Sigmoid colon (tissue), 7 donors: ENCODE results near the gene PIGM. TPM values are rescaled to one million over a fixed set of nuclear protein-coding genes. Genes with fewer than 3 reads are reported as not detected.

Experiments
- DNase-seq: peaks from one replicate; pipeline ENCODE4 v3.0.0-alpha.2; 2019
- H3K27ac ChIP-seq, 4 donors: fragments of 200-600 bp; sonication (generic); one replicate each; pipeline ENCODE4 v1.5.1; 2016 to 2019; ENCODE audit warnings: mild to moderate bottlenecking in 1 of 4
- H3K27me3 ChIP-seq, 3 donors: fragments of 200-600 bp; sonication (generic); one replicate each; pipeline ENCODE4 v1.5.1; 2019; ENCODE audit warnings: mild to moderate bottlenecking in 1 of 3
- H3K36me3 ChIP-seq, 4 donors: fragments of 200-600 bp; sonication (generic); one replicate each; pipeline ENCODE4 v1.5.1; 2016 to 2019
- H3K4me1 ChIP-seq, 4 donors: fragments of 200-600 bp; sonication (generic); one replicate each; pipeline ENCODE4 v1.5.1; 2017 to 2019
- H3K4me3 ChIP-seq, 4 donors: fragments of 200-600 bp; sonication (generic); one replicate each; pipeline ENCODE4 v1.5.1; 2017 to 2019; ENCODE audit warnings: mild to moderate bottlenecking in 2 of 4, moderate library complexity in 1 of 4
- H3K9me3 ChIP-seq, 4 donors: fragments of 200-600 bp in 3 of 4; sonication (generic) in 3 of 4; one replicate each; pipeline versions ENCODE4 v1.5.1 to v1.6.1; 2013 to 2019
- EP300 ChIP-seq, 4 donors: sonication (generic); formaldehyde crosslinking; IDR thresholded peaks; one replicate each; pipeline ENCODE4 v1.6.1; 2017; ENCODE audit warnings: antibody characterized with exemption in 4 of 4
- POLR2A ChIP-seq, 2 donors: fragments of 450-650 bp; IDR thresholded peaks; one replicate each; pipeline ENCODE4 v1.6.1; 2016; ENCODE audit warnings: antibody characterized with exemption in 2 of 2, mild to moderate bottlenecking in 2 of 2, moderate library complexity in 2 of 2
- POLR2AphosphoS5 ChIP-seq, 4 donors: sonication (generic); formaldehyde crosslinking; IDR thresholded peaks; one replicate each; pipeline ENCODE4 v1.6.1; 2017; ENCODE audit warnings: antibody characterized with exemption in 4 of 4
- WGBS, 2 donors: extraction: QIAGEN DNeasy Blood & Tissue Kit; methylation state at CpG; one replicate each; pipeline ENCODE4 v1.1.7; 2013; 5-methylcytosine and 5-hydroxymethylcytosine counted together
- intact Hi-C: fragments of 100-400 bp; cut with DNase I; formaldehyde crosslinking; loops from one replicate; pipeline ENCODE4 v1.15.1; 2023
- polyA plus RNA-seq, 3 donors: library from polyadenylated mRNA; stranded (reverse); fragments of 200-250 nt; gene quantifications; one replicate each; pipeline ENCODE4 v1.2.3, GENCODE V29; 2013
- total RNA-seq, 4 donors: library from RNA; depleted of rRNA; stranded (reverse); fragments of >200 nt; gene quantifications; one replicate each; pipeline ENCODE4 v1.1.0, GENCODE V29; 2016
- TF ChIP-seq, protein P1 (sequence below), 4 experiments: fragments of 450-650 bp in 3 of 4; fragments of 200-600 bp in 1 of 4; IDR thresholded peaks; one replicate each; pipeline ENCODE4 v1.5.1; 2016 to 2019; ENCODE audit warnings: antibody characterized with exemption in 4 of 4, mild to moderate bottlenecking in 3 of 4, moderate library complexity in 2 of 4
- donor health status: healthy with polysubstance abuse.
- donor health status: Bipolar disorder and iron deficiency.
- donor health status: healthy.

The PIGM gene
- total and polyA plus RNA-seq, 7 donors, result 0.60 to 4.7 (median 3.6) TPM

DNA sequence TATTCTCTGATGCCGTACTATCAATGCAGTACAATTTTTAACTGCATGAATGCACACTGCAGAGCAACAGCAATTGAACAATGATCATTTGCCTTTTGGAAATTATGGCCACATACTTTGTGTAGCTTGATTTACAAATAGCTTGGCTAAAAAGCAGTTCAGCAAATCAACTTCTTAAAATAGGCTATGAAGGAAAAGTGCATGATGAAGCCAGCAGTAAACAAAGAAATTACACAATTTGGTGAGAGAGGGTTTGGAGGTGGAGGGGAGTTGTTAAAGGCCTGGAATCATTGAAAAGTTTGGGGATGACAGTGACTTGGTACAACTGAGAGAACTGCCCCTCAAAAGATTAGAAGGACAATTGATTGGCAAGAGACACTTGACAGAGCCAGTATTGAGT, 6.5 kb downstream of the PIGM start:
- DNase-seq, result no peak
- H3K4me1 ChIP-seq, result peaks cover 0 to 20% (median 15%) of the 10 kb centered on the region in 4 donors
- H3K27ac ChIP-seq, result no peak overlapping the region
- no peaks in the 10 kb centered on the region for H3K9me3 ChIP-seq
- intact Hi-C loops, result no loop called here
- no peak overlapping the region for H3K4me3 ChIP-seq
- no peaks in the 10 kb centered on the region for H3K27me3 ChIP-seq
- TF ChIP-seq POLR2AphosphoS5 (IDR thresholded peaks at IDR 0.05) (no peak), EP300 (IDR thresholded peaks at IDR 0.05) (no peak), POLR2A (IDR thresholded peaks at IDR 0.05) (no peak)
- TF ChIP-seq, protein P1, sequence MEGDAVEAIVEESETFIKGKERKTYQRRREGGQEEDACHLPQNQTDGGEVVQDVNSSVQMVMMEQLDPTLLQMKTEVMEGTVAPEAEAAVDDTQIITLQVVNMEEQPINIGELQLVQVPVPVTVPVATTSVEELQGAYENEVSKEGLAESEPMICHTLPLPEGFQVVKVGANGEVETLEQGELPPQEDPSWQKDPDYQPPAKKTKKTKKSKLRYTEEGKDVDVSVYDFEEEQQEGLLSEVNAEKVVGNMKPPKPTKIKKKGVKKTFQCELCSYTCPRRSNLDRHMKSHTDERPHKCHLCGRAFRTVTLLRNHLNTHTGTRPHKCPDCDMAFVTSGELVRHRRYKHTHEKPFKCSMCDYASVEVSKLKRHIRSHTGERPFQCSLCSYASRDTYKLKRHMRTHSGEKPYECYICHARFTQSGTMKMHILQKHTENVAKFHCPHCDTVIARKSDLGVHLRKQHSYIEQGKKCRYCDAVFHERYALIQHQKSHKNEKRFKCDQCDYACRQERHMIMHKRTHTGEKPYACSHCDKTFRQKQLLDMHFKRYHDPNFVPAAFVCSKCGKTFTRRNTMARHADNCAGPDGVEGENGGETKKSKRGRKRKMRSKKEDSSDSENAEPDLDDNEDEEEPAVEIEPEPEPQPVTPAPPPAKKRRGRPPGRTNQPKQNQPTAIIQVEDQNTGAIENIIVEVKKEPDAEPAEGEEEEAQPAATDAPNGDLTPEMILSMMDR (IDR thresholded peaks at IDR 0.05), result no peak
- 82 to 95% methylated on average over 1 of the region's 1 CpG for WGBS, 2 donors
- no peaks in the 10 kb centered on the region for H3K36me3 ChIP-seq

- no peak overlapping the region for H3K4me3 ChIP-seq
- 23 to 61% methylated on average over 2 of the region's 2 CpGs for WGBS, 2 donors
Measured at GRCh38 chr1:160024195-160024905, 7.4 kb downstream of the PIGM start.

DNA sequence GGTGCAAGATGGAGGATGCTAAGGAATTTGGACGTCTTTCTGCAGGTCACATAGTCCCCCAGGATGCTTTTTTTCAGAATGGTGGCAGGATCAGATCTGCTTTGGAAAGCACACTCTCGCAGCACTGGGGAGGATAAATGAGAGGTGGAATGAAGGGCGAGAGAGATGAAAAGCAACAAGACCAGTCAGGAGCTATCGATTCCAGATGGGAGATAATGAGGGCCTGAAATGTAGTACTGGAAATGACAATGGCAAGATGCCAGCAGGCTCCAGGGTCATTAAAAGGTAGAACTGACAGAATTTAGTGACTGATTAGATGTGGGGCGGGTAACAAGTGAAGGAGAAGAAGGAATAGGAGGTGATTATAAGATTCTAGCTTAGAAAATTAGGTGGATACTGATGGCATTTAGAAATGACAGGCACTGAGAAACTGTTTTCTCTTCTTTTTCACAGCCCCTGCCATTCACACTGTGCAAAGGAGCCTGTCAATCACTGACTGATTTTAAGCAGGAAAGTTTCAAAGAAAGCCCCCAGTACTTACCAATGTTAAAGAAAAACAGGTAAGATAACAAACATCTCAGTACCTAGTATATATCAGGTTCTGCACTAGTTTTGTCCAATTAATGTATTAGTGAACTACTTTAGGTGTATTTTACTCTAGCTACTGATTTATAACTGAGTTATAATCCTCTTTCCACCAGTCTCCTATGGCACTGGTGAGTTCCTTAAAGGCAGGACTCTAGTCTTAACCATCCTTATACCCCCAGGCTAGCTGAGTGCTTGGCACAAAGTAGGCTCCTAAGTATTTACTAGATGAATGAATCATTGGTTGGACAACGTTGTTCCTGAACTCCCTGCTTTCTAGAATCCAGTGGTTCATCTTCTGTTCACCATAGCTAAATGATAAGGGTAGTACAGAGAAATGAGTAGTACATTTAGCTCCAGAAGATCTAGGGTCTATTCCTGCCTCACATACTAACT, 9.2 kb downstream of the PIGM start:
- DNase-seq, result no peak
- Histone ChIP-seq H3K36me3 (no peaks in the 10 kb centered on the region), H3K4me3 (no peak overlapping the region), H3K4me1 (peaks cover 0 to 28% (median 24%) of the 10 kb centered on the region in 4 donors), H3K27ac (no peak overlapping the region), H3K27me3 (no peaks in the 10 kb centered on the region), H3K9me3 (no peaks in the 10 kb centered on the region)
- WGBS, 2 donors, result 57 to 79% methylated on average over 6 of the region's 6 CpGs
- intact Hi-C loops, result no loop called here
- no peak for TF ChIP-seq POLR2AphosphoS5 (IDR thresholded peaks at IDR 0.05)
- TF ChIP-seq, protein P1 (IDR thresholded peaks at IDR 0.05), result no peak
- no peak for TF ChIP-seq EP300 (IDR thresholded peaks at IDR 0.05)
- no peak for TF ChIP-seq POLR2A (IDR thresholded peaks at IDR 0.05)

More at GRCh38 chr1:160024195-160024905, 7.4 kb downstream of the PIGM start:
- Histone ChIP-seq H3K9me3 (no peaks in the 10 kb centered on the region), H3K27ac (no peak overlapping the region), H3K27me3 (no peaks in the 10 kb centered on the region), H3K36me3 (no peaks in the 10 kb centered on the region), H3K4me1 (peaks cover 0 to 21% (median 13%) of the 10 kb centered on the region in 4 donors)
- intact Hi-C loops, result no loop called here
- TF ChIP-seq, protein P1 (IDR thresholded peaks at IDR 0.05), result no peak
- TF ChIP-seq POLR2AphosphoS5 (IDR thresholded peaks at IDR 0.05) (no peak), EP300 (IDR thresholded peaks at IDR 0.05) (no peak), POLR2A (IDR thresholded peaks at IDR 0.05) (no peak)
- no peak for DNase-seq

GRCh38 chr1:160021376-160022074, 10.3 kb downstream of the PIGM start:
- no peak for DNase-seq
- 79 to 93% methylated on average over 5 of the region's 5 CpGs for WGBS, 2 donors
- Histone ChIP-seq H3K4me1 (peaks cover 0 to 28% (median 24%) of the 10 kb centered on the region in 4 donors), H3K27ac (no peak overlapping the region), H3K36me3 (no peaks in the 10 kb centered on the region), H3K4me3 (no peak overlapping the region), H3K9me3 (no peaks in the 10 kb centered on the region), H3K27me3 (no peaks in the 10 kb centered on the region)
- intact Hi-C loops, result no loop called here
- TF ChIP-seq POLR2AphosphoS5 (IDR thresholded peaks at IDR 0.05) (no peak), POLR2A (IDR thresholded peaks at IDR 0.05) (no peak), EP300 (IDR thresholded peaks at IDR 0.05) (no peak)
- TF ChIP-seq, protein P1 (IDR thresholded peaks at IDR 0.05), result no peak
